ELF-1 (cell line): ENCODE measurements around the gene CCDC197.

Source experiments
- DNase-seq: peaks from one replicate; pipeline ENCODE4 v3.0.0-alpha.2; 2016; ENCODE audit warnings: low read depth, low spot score

The CCDC197 gene

GRCh38 chr14:93977171-93977570 is 19.9 kb upstream of the CCDC197 start:
- DNase-seq: no peak

- DNase-seq: no peak
Measured at GRCh38 chr14:93977790-93978581, 19.1 kb upstream of the CCDC197 start.

GRCh38 chr14:93978735-93979134 is 18.4 kb upstream of the CCDC197 start:
- DNase-seq: no peak

GRCh38 chr14:93980456-93981201 is 16.5 kb upstream of the CCDC197 start:
- DNase-seq: no peak

GRCh38 chr14:93981316-93982229 is 15.5 kb upstream of the CCDC197 start:
- no peak for DNase-seq

GRCh38 chr14:93982230-93983007 is 14.7 kb upstream of the CCDC197 start:
- no peak for DNase-seq

- peak; percentile 59 for DNase-seq
Measured at GRCh38 chr14:93984070-93984469, 13.0 kb upstream of the CCDC197 start.

GRCh38 chr14:93984987-93985410 is 12.1 kb upstream of the CCDC197 start:
- peak; percentile 58 for DNase-seq

GRCh38 chr14:93986955-93987354 is 10.1 kb upstream of the CCDC197 start:
- peak; percentile 54 for DNase-seq

- DNase-seq: peak; percentile 18
Measured at GRCh38 chr14:93987376-93987775, 9.7 kb upstream of the CCDC197 start.

- DNase-seq: no peak
Measured at GRCh38 chr14:93987815-93988476, 9.2 kb upstream of the CCDC197 start.

- DNase-seq: no peak
Measured at GRCh38 chr14:93989939-93990338, 7.2 kb upstream of the CCDC197 start.

GRCh38 chr14:93991212-93991611 is 5.9 kb upstream of the CCDC197 start:
- no peak for DNase-seq

- DNase-seq: no peak
Measured at GRCh38 chr14:93991649-93992048, 5.5 kb upstream of the CCDC197 start.

- peak; percentile 84 for DNase-seq
Measured at GRCh38 chr14:93993382-93993781, 3.7 kb upstream of the CCDC197 start.

GRCh38 chr14:93994919-93995682 is 2.0 kb upstream of the CCDC197 start:
- DNase-seq: no peak

- no peak for DNase-seq
Measured at GRCh38 chr14:93996130-93996695, 888 bp upstream of the CCDC197 start.

- no peak for DNase-seq
Measured at GRCh38 chr14:93997916-93998870, 1.1 kb downstream of the CCDC197 start.
